ENCODE results near the gene PTPN6.

The PTPN6 gene

DNA sequence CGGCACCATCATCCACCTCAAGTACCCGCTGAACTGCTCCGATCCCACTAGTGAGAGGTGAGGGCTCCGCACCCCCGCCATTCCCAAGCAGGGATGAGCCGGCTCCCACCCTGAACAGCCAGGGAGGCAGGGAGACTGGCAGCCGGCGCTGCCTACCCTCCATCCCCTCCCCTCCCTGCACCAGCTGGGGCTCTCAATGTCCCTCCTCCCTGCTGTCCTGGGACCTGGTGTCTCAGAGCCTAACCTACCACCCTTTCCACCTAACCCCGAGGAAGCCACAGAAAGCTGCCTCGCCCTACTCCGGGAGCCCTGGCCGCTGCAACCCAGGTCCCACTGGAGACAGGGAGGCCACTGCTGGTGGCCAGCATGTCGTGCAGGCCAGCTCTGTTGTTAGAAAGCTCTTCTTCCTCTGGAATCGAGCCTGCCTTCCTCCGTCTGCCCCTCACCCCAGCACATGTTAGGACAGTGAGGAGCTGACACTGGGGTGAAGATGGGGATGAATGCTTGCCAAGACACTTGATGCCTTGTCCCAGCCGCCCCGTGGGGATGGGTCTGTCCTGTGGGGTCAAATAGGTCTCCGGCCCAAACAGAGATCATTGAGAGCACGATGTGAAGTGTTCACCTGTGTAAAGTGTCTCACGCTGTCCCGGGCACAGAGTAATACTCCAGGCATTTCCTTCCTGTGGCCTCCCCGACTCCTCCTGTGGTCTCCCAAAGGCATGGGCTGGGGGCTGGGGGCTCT, 1.1 kb downstream of the PTPN6 start:
- no peaks in the 10 kb centered on the region for H3K9me3 ChIP-seq (ENCODE audit: control extremely low read depth in 1 of 5, control insufficient read depth in 4 of 5, insufficient read depth in 2 of 5, low read depth in 1 of 5, low read length in 4 of 5)
- no peak for DNase-seq
- peaks cover 5 to 35% (median 26%) of the 10 kb centered on the region in 4 experiments for H3K36me3 ChIP-seq (ENCODE audit: control insufficient read depth in 4 of 4, insufficient read depth in 4 of 4, low read length in 3 of 4)
- 5% methylated on average over 16 of the region's 22 CpGs for WGBS (ENCODE audit: insufficient coverage)
- peak overlapping the region; percentile 58 to 84 for H3K27ac ChIP-seq (ENCODE audit: insufficient read depth in 1 of 2, low read depth in 1 of 2, low read length in 2 of 2, poor library complexity in 1 of 2, severe bottlenecking in 2 of 2)
- ChIA-PET POLR2A (interaction anchor here (1.3 to 2.8 kb wide), 2 partner anchors 9 kb away, joined by 10 to 17 read pairs; partner anchors contain the start of genes C12orf57 and RNU7-1), CTCF (interaction anchor here (0.9 to 16.4 kb wide), 6 partner anchors 8 to 101 kb away, joined by 3 to 441 read pairs (median 6); partner anchors contain the start of genes C12orf57 and RNU7-1)
- no peaks in the 10 kb centered on the region for H3K27me3 ChIP-seq (replicated peaks in 2 of 5; ENCODE audit: control insufficient read depth in 4 of 5, insufficient read depth in 5 of 5, low read length in 4 of 5)
- H3K4me3 ChIP-seq (ENCODE audit: control insufficient read depth in 1 of 7, extremely low read depth in 1 of 7, insufficient read depth in 4 of 7, low read depth in 2 of 7, low read length in 6 of 7) = peak overlapping the region; percentile 75 to 96 (median 87)
- peaks cover 20 to 78% (median 73%) of the 10 kb centered on the region in 4 experiments for H3K4me1 ChIP-seq (ENCODE audit: control extremely low read depth in 1 of 4, control insufficient read depth in 4 of 4, insufficient read depth in 4 of 4, low read length in 3 of 4)

DNA sequence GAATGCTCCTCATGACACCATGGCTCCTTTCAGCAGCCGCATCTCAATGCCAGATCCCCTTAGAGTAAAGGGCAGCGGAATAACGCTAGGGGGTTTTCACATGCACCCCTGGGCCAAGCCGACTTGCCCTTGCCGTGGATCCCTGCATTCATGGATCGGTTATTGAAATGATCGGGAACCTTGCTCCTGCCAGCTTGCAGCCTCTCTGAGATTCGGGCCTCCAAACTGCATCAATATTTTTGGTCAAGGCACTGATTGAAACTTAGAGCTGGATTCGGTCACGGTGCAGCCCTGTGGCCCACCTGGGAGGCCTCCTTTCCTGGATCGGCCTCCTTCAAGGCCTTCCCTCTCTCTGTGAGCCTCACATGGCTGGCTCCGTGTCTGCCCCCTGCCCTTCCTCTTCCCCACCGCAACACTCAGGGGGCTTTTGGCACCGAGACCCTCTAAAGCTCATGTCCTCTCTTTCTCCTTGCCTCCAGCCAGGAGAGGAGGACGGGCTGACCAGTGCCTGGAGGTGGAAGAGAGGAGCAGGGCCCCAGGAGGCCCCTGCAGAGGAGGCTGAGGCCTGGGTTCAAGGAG, 1.8 kb downstream of the PTPN6 start:
- WGBS (ENCODE audit: insufficient coverage) = 17% methylated on average over 12 of the region's 15 CpGs
- no peaks in the 10 kb centered on the region for H3K9me3 ChIP-seq (ENCODE audit: control extremely low read depth in 1 of 5, control insufficient read depth in 4 of 5, insufficient read depth in 2 of 5, low read depth in 1 of 5, low read length in 4 of 5)
- peak overlapping the region; percentile 48 to 84 for H3K27ac ChIP-seq (ENCODE audit: insufficient read depth in 1 of 2, low read depth in 1 of 2, low read length in 2 of 2, poor library complexity in 1 of 2, severe bottlenecking in 2 of 2)
- CTCF ChIA-PET = interaction anchor here (0.9 to 16.4 kb wide), 6 partner anchors 7 to 101 kb away, joined by 3 to 441 read pairs (median 6); partner anchors contain the start of genes C12orf57 and RNU7-1
- H3K36me3 ChIP-seq (ENCODE audit: control insufficient read depth in 4 of 4, insufficient read depth in 4 of 4, low read length in 3 of 4) = peaks cover 6 to 41% (median 31%) of the 10 kb centered on the region in 4 experiments
- POLR2A ChIA-PET = interaction anchor here (2.8 kb wide), 1 partner anchor 9 kb away, joined by 17 read pairs; no protein-coding TSS in a partner anchor
- H3K4me3 ChIP-seq (ENCODE audit: control insufficient read depth in 1 of 7, extremely low read depth in 1 of 7, insufficient read depth in 4 of 7, low read depth in 2 of 7, low read length in 6 of 7) = peak overlapping the region; percentile 75 to 96 (median 87)
- H3K27me3 ChIP-seq (replicated peaks in 2 of 5; ENCODE audit: control insufficient read depth in 4 of 5, insufficient read depth in 5 of 5, low read length in 4 of 5) = no peaks in the 10 kb centered on the region
- DNase-seq = peak in 1 of 3 donors; percentile 25
- H3K4me1 ChIP-seq (ENCODE audit: control extremely low read depth in 1 of 4, control insufficient read depth in 4 of 4, insufficient read depth in 4 of 4, low read length in 3 of 4) = peaks cover 20 to 84% (median 80%) of the 10 kb centered on the region in 4 experiments

DNA sequence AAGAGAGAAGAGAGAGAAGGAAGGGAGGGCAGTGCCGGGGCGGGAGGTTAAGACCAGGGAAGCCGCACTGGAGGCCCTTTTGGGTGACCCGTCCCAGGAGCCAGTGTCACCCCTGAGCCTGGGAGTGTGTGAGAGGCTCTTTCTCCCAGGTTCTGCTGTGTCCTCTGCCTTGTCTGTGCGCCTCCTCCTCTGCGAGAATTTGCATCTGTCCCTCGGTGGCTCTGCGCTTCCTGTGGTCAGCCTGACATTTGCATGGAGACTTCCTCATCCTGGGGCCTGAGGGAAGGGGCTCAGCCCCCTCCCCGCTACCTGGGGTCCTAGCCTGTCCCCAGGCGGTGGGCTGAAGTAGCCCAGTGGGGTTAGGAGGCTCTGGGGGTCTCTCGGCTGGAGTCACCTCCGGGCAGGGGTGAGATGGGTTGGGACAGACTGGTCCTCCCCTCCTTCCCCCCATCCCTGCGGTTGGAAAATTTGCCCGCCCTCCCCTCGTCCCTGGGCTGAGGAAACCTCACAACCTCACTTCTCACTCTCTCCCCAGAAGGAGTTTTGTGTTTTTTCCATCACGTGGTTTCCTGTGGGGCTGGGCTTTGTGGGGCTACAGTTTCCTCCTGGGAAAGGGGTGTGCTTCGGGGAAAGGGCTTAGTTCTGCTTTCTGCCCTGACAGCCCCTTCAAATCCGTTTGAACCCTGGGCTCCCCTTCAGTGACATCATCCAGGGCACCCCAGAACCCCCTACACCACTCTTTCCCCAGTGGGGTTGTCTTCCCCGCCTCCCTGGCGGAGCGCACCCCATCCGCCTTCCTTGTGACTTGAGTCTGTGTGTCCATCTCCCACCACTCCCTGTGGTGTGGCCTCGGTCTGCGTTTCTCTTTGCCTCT, 2.5 kb downstream of the PTPN6 start:
- Histone ChIP-seq H3K9me3 (ENCODE audit: control extremely low read depth in 1 of 5, control insufficient read depth in 4 of 5, insufficient read depth in 2 of 5, low read depth in 1 of 5, low read length in 4 of 5) (no peaks in the 10 kb centered on the region), H3K27ac (ENCODE audit: insufficient read depth in 1 of 2, low read depth in 1 of 2, low read length in 2 of 2, poor library complexity in 1 of 2, severe bottlenecking in 2 of 2) (peak overlapping the region; percentile 48 to 84), H3K4me1 (ENCODE audit: control extremely low read depth in 1 of 4, control insufficient read depth in 4 of 4, insufficient read depth in 4 of 4, low read length in 3 of 4) (peaks cover 22 to 91% (median 87%) of the 10 kb centered on the region in 4 experiments), H3K27me3 (replicated peaks in 2 of 5; ENCODE audit: control insufficient read depth in 4 of 5, insufficient read depth in 5 of 5, low read length in 4 of 5) (no peaks in the 10 kb centered on the region), H3K4me3 (ENCODE audit: control insufficient read depth in 1 of 7, extremely low read depth in 1 of 7, insufficient read depth in 4 of 7, low read depth in 2 of 7, low read length in 6 of 7) (peak overlapping the region; percentile 75 to 96 (median 87)), H3K36me3 (ENCODE audit: control insufficient read depth in 4 of 4, insufficient read depth in 4 of 4, low read length in 3 of 4) (peaks cover 12 to 49% (median 35%) of the 10 kb centered on the region in 4 experiments)
- POLR2A ChIA-PET = interaction anchor here (2.8 kb wide), 1 partner anchor 8 kb away, joined by 17 read pairs; no protein-coding TSS in a partner anchor
- WGBS (ENCODE audit: insufficient coverage) = under 1% methylated on average over 19 of the region's 24 CpGs
- CTCF ChIA-PET = interaction anchor here (1.1 to 16.4 kb wide), 6 partner anchors 7 to 15 kb away, joined by 6 to 441 read pairs (median 11); partner anchors contain the start of genes C12orf57, PTPN6 and RNU7-1
- peak; percentile 88 to 94 (median 93) for DNase-seq

DNA sequence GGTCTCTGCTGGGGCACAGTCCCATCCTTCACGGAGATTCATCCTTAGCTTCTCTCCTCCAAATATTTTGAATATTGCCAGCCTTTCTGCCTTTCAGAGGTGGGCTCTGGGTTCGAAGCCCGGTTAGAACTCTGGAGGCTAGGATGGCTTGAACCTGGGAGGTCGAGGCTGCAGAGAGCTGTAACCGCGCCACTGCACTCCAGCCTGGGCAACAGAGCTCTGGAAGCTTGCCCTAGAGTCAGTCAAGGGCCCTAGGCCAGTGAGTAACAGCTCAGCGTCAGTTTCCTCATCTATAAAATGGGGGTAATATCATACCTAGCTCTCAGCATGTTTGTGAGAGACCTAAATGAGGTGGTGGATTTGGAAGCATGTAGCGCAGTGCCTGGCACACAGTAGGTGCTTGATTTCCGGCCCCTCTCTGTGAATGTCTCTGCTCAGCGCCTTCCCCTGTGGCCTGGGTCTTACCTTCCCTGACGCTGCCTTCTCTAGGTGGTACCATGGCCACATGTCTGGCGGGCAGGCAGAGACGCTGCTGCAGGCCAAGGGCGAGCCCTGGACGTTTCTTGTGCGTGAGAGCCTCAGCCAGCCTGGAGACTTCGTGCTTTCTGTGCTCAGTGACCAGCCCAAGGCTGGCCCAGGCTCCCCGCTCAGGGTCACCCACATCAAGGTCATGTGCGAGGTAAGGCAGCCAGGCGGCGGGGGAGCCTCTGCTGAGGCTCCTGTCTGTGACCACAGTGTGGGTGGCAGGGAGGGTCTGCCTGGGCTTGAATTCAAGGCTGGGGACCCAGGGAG, 3.4 kb downstream of the PTPN6 start:
- Histone ChIP-seq H3K27me3 (replicated peaks in 2 of 5; ENCODE audit: control insufficient read depth in 4 of 5, insufficient read depth in 5 of 5, low read length in 4 of 5) (no peaks in the 10 kb centered on the region), H3K9me3 (ENCODE audit: control extremely low read depth in 1 of 5, control insufficient read depth in 4 of 5, insufficient read depth in 2 of 5, low read depth in 1 of 5, low read length in 4 of 5) (no peaks in the 10 kb centered on the region), H3K4me1 (ENCODE audit: control extremely low read depth in 1 of 4, control insufficient read depth in 4 of 4, insufficient read depth in 4 of 4, low read length in 3 of 4) (peaks cover 23 to 92% (median 90%) of the 10 kb centered on the region in 4 experiments), H3K27ac (ENCODE audit: insufficient read depth in 1 of 2, low read depth in 1 of 2, low read length in 2 of 2, poor library complexity in 1 of 2, severe bottlenecking in 2 of 2) (peak overlapping the region in 1 of 2 experiments; percentile 84), H3K36me3 (ENCODE audit: control insufficient read depth in 4 of 4, insufficient read depth in 4 of 4, low read length in 3 of 4) (peaks cover 12 to 54% (median 35%) of the 10 kb centered on the region in 4 experiments), H3K4me3 (ENCODE audit: control insufficient read depth in 1 of 7, extremely low read depth in 1 of 7, insufficient read depth in 4 of 7, low read depth in 2 of 7, low read length in 6 of 7) (peak overlapping the region in 6 of 7 experiments; percentile 35 to 96 (median 89))
- ChIA-PET CTCF (interaction anchor here (1.1 to 13.5 kb wide), 3 partner anchors 8 to 10 kb away, joined by 6 to 441 read pairs (median 6); partner anchors contain the start of genes C12orf57, PTPN6 and RNU7-1), POLR2A (no interaction called here)
- WGBS (ENCODE audit: insufficient coverage) = 80% methylated on average over 20 of the region's 21 CpGs
- no peak for DNase-seq

DNA sequence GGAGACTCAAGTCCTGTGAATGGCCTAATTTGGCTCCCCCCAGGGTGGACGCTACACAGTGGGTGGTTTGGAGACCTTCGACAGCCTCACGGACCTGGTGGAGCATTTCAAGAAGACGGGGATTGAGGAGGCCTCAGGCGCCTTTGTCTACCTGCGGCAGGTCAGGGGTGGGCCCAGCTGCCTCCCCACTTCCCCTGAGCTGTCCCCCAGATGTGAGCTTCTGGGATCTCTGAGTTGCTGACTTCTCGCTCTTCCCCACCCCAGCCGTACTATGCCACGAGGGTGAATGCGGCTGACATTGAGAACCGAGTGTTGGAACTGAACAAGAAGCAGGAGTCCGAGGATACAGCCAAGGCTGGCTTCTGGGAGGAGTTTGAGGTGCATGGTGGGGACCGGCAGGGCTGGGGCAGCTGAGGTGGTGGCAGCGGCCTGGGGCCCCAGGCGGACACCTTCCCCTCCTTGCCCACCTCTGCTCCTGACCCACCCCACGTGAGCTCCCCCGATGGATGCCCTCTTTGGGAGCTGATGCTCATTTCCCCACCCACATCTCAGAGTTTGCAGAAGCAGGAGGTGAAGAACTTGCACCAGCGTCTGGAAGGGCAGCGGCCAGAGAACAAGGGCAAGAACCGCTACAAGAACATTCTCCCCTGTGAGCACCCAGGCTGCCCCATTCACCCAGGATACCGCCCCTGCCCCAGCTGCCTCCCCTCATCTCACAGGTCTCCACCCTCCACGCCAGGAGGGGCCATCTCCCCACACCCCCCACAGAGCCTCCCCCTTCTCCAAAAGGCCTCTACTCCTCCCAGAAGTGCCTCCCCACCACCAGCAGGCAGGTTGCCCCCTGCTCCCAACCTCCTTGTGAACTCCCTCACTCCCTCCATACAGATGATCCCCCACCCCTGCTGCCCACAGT, 4.2 kb downstream of the PTPN6 start:
- 93% methylated on average over 21 of the region's 22 CpGs for WGBS (ENCODE audit: insufficient coverage)
- peaks cover 19 to 95% (median 93%) of the 10 kb centered on the region in 4 experiments for H3K4me1 ChIP-seq (ENCODE audit: control extremely low read depth in 1 of 4, control insufficient read depth in 4 of 4, insufficient read depth in 4 of 4, low read length in 3 of 4)
- CTCF ChIA-PET = interaction anchor here (1.2 to 13.5 kb wide), 5 partner anchors 7 to 86 kb away, joined by 3 to 441 read pairs (median 14); partner anchors contain the start of genes C12orf57, PTPN6 and RNU7-1
- H3K4me3 ChIP-seq (ENCODE audit: control insufficient read depth in 1 of 7, extremely low read depth in 1 of 7, insufficient read depth in 4 of 7, low read depth in 2 of 7, low read length in 6 of 7) = peak overlapping the region in 3 of 7 experiments; percentile 86 to 96 (median 95)
- H3K36me3 ChIP-seq (ENCODE audit: control insufficient read depth in 4 of 4, insufficient read depth in 4 of 4, low read length in 3 of 4) = peaks cover 12 to 61% (median 42%) of the 10 kb centered on the region in 4 experiments
- POLR2A ChIA-PET = interaction anchor here (2.3 kb wide), 1 partner anchor 11 kb away, joined by 7 read pairs; the partner anchor contains the start of genes C12orf57 and RNU7-1
- H3K9me3 ChIP-seq (ENCODE audit: control extremely low read depth in 1 of 5, control insufficient read depth in 4 of 5, insufficient read depth in 2 of 5, low read depth in 1 of 5, low read length in 4 of 5) = no peaks in the 10 kb centered on the region
- H3K27ac ChIP-seq (ENCODE audit: insufficient read depth in 1 of 2, low read depth in 1 of 2, low read length in 2 of 2, poor library complexity in 1 of 2, severe bottlenecking in 2 of 2) = no peak overlapping the region
- H3K27me3 ChIP-seq (replicated peaks in 2 of 5; ENCODE audit: control insufficient read depth in 4 of 5, insufficient read depth in 5 of 5, low read length in 4 of 5) = no peaks in the 10 kb centered on the region
- DNase-seq = no peak

Measured in common myeloid progenitor, CD34-positive (primary cell).